Type B pancreatic cell (in vitro differentiated cells): Measurements from ENCODE around the gene GNLY. TPM values are rescaled to one million over a fixed set of nuclear protein-coding genes. Genes with fewer than 3 reads are reported as not detected.

Experiments used
- DNase-seq: peaks from one replicate; pipeline ENCODE4 v3.0.0; 2021; ENCODE audit warnings: mixed read lengths; ENCODE audit not compliant: unreplicated experiment; ENCODE audit errors: extremely low spot score
- H3K27ac Mint-ChIP-seq: 2 replicates; pipeline ENCODE4 v1.8.0; 2021; ENCODE audit warnings: mild to moderate bottlenecking, mixed read lengths
- H3K27me3 Mint-ChIP-seq: 2 replicates; pipeline ENCODE4 v1.8.0; 2021; ENCODE audit warnings: mixed read lengths
- H3K36me3 Mint-ChIP-seq: 2 replicates; pipeline ENCODE4 v1.8.0; 2021; ENCODE audit warnings: mixed read lengths
- H3K4me1 Mint-ChIP-seq: one replicate; pipeline ENCODE4 v1.8.0; 2021; ENCODE audit warnings: mixed read lengths; ENCODE audit not compliant: unreplicated experiment
- H3K4me3 Mint-ChIP-seq: 2 replicates; pipeline ENCODE4 v1.8.0; 2021; ENCODE audit warnings: mild to moderate bottlenecking, mixed read lengths
- H3K9me3 Mint-ChIP-seq: 2 replicates; pipeline ENCODE4 v1.8.0; 2021; ENCODE audit warnings: mixed read lengths
- CTCF ChIP-seq: fragments of 200-600 bp; sonication (generic); conservative IDR thresholded peaks from 2 replicates; pipeline ENCODE4 v1.5.0; 2021; ENCODE audit warnings: antibody characterized with exemption, mild to moderate bottlenecking
- total RNA-seq: library from RNA; stranded (reverse); gene quantifications from 2 replicates; pipeline ENCODE4 v1.2.1, GENCODE V29; 2021; ENCODE audit warnings: low replicate concordance

GNLY gene
- total RNA-seq, 1 donor from 2014 or later = not detected

GRCh38 chr2:85672456-85672855 is 21.7 kb upstream of the GNLY start:
- Mint-ChIP-seq H3K27ac (no peak overlapping the region), H3K27me3 (no peaks in the 10 kb centered on the region), H3K36me3 (no peaks in the 10 kb centered on the region), H3K4me3 (no peak overlapping the region), H3K4me1 (peaks cover 12% of the 10 kb centered on the region), H3K9me3 (no peaks in the 10 kb centered on the region)
- no peak for TF ChIP-seq CTCF
- DNase-seq = no peak

- H3K27me3 Mint-ChIP-seq = no peaks in the 10 kb centered on the region
- no peak for TF ChIP-seq CTCF
- no peak overlapping the region for H3K27ac Mint-ChIP-seq
- no peaks in the 10 kb centered on the region for H3K9me3 Mint-ChIP-seq
- H3K4me1 Mint-ChIP-seq = peaks cover 7% of the 10 kb centered on the region
- H3K36me3 Mint-ChIP-seq = no peaks in the 10 kb centered on the region
- DNase-seq = no peak
- H3K4me3 Mint-ChIP-seq = no peak overlapping the region
These were observed 20.3 kb upstream of the GNLY start for GRCh38 chr2:85673716-85674375.

- no peaks in the 10 kb centered on the region for H3K9me3 Mint-ChIP-seq
- H3K27ac Mint-ChIP-seq = no peak overlapping the region
- H3K4me3 Mint-ChIP-seq = no peak overlapping the region
- H3K4me1 Mint-ChIP-seq = peaks cover 7% of the 10 kb centered on the region
- no peaks in the 10 kb centered on the region for H3K27me3 Mint-ChIP-seq
- no peak for DNase-seq
- H3K36me3 Mint-ChIP-seq = no peaks in the 10 kb centered on the region
- TF ChIP-seq CTCF = no peak
These were observed 19.7 kb upstream of the GNLY start for GRCh38 chr2:85674417-85674816.

GRCh38 chr2:85675427-85675826 is 18.7 kb upstream of the GNLY start:
- peaks cover 10% of the 10 kb centered on the region for H3K4me1 Mint-ChIP-seq
- no peak for TF ChIP-seq CTCF
- no peak for DNase-seq
- no peaks in the 10 kb centered on the region for H3K9me3 Mint-ChIP-seq
- H3K4me3 Mint-ChIP-seq = no peak overlapping the region
- H3K27me3 Mint-ChIP-seq = peaks cover 4% of the 10 kb centered on the region
- no peaks in the 10 kb centered on the region for H3K36me3 Mint-ChIP-seq
- no peak overlapping the region for H3K27ac Mint-ChIP-seq

GRCh38 chr2:85675866-85676548 is 18.2 kb upstream of the GNLY start:
- Mint-ChIP-seq H3K4me1 (peaks cover 13% of the 10 kb centered on the region), H3K27me3 (peaks cover 4% of the 10 kb centered on the region), H3K27ac (no peak overlapping the region), H3K9me3 (no peaks in the 10 kb centered on the region), H3K36me3 (no peaks in the 10 kb centered on the region), H3K4me3 (no peak overlapping the region)
- no peak for DNase-seq
- TF ChIP-seq CTCF = no peak
